Ishikawa (cell line): ENCODE measurements around the gene ST3GAL6.

ENCODE experiments used
- CEBPB ChIP-seq: IDR thresholded peaks from 2 replicates; pipeline ENCODE4 v1.6.1; 2012
- CREB1 ChIP-seq: IDR thresholded peaks from 2 replicates; pipeline ENCODE4 v1.6.1; 2012; ENCODE audit warnings: low read depth
- EGR1 ChIP-seq: IDR thresholded peaks from 2 replicates; pipeline ENCODE4 v1.6.1; 2012
- EP300 ChIP-seq: IDR thresholded peaks from 2 replicates; pipeline ENCODE4 v1.6.1; 2012; ENCODE audit warnings: borderline replicate concordance
- FOXM1 ChIP-seq: IDR thresholded peaks from 2 replicates; pipeline ENCODE4 v1.6.1; 2012; ENCODE audit warnings: low read depth, borderline replicate concordance
- MAX ChIP-seq: IDR thresholded peaks from 2 replicates; pipeline ENCODE4 v1.6.1; 2012
- NFIC ChIP-seq: IDR thresholded peaks from 2 replicates; pipeline ENCODE4 v1.6.1; 2012
- RAD21 ChIP-seq: IDR thresholded peaks from 2 replicates; pipeline ENCODE4 v1.6.1; 2012; ENCODE audit warnings: low read depth
- REST ChIP-seq: IDR thresholded peaks from 2 replicates; pipeline ENCODE4 v1.6.1; 2012; ENCODE audit warnings: low read depth, mild to moderate bottlenecking
- TAF1 ChIP-seq: IDR thresholded peaks from 2 replicates; pipeline ENCODE4 v1.6.1; 2012; ENCODE audit warnings: low read depth, mild to moderate bottlenecking
- TCF12 ChIP-seq: IDR thresholded peaks from 2 replicates; pipeline ENCODE4 v1.6.1; 2012; ENCODE audit warnings: low read depth
- TEAD4 ChIP-seq: IDR thresholded peaks from 2 replicates; pipeline ENCODE4 v1.6.1; 2012
- USF1 ChIP-seq: IDR thresholded peaks from 2 replicates; pipeline ENCODE4 v1.6.1; 2012
- YY1 ChIP-seq: IDR thresholded peaks from 2 replicates; pipeline ENCODE4 v1.6.1; 2012; ENCODE audit warnings: low read depth
- ZBTB7A ChIP-seq: IDR thresholded peaks from 2 replicates; pipeline ENCODE4 v1.6.1; 2012; ENCODE audit warnings: low read depth

ST3GAL6 gene

GRCh38 chr3:98744283-98744682, 18.9 kb upstream of the ST3GAL6 start:
- no peak for TF ChIP-seq RAD21
- TF ChIP-seq TAF1: no peak
- no peak for TF ChIP-seq CEBPB
- no peak for TF ChIP-seq TEAD4
- no peak for TF ChIP-seq REST
- TF ChIP-seq YY1: no peak
- TF ChIP-seq USF1: no peak
- TF ChIP-seq EGR1: no peak
- no peak for TF ChIP-seq MAX

- no peak for TF ChIP-seq CEBPB
- TF ChIP-seq TEAD4: no peak
- TF ChIP-seq EGR1: no peak
- TF ChIP-seq USF1: no peak
Observed at GRCh38 chr3:98745718-98746117, 17.4 kb upstream of the ST3GAL6 start.

GRCh38 chr3:98746122-98746521, 17.0 kb upstream of the ST3GAL6 start:
- TF ChIP-seq CEBPB: no peak
- no peak for TF ChIP-seq NFIC
- TF ChIP-seq EGR1: no peak
- TF ChIP-seq MAX: no peak
- TF ChIP-seq USF1: no peak
- TF ChIP-seq RAD21: no peak
- TF ChIP-seq CREB1: no peak
- TF ChIP-seq YY1: no peak
- no peak for TF ChIP-seq REST
- no peak for TF ChIP-seq ZBTB7A

- TF ChIP-seq CEBPB (no peak), YY1 (no peak), ZBTB7A (no peak), RAD21 (no peak), REST (no peak), CREB1 (no peak), TEAD4 (no peak), MAX (no peak), TCF12 (no peak), TAF1 (no peak), EGR1 (no peak), NFIC (no peak), USF1 (no peak), FOXM1 (no peak), EP300 (no peak)
Observed at GRCh38 chr3:98746882-98747281, 16.3 kb upstream of the ST3GAL6 start.
